Vagina (tissue), 2 donors: Measurements from ENCODE around the gene CISH. TPM values are rescaled to one million over a fixed set of nuclear protein-coding genes. Genes with fewer than 3 reads are reported as not detected.

Experiments
- DNase-seq, 2 donors: peaks; one replicate each; pipeline ENCODE4 v3.0.0-alpha.2; 2017; ENCODE audit errors: extremely low spot score in 2 of 2
- H3K27ac ChIP-seq: fragments of 200-600 bp; sonication (generic); one replicate; pipeline ENCODE4 v1.5.1; 2019
- H3K27me3 ChIP-seq: fragments of 200-600 bp; sonication (generic); one replicate; pipeline ENCODE4 v1.5.1; 2019
- H3K36me3 ChIP-seq, 2 donors: fragments of 200-600 bp; sonication (generic); one replicate each; pipeline ENCODE4 v1.5.1; 2017 to 2019
- H3K4me1 ChIP-seq: fragments of 200-600 bp; sonication (generic); one replicate; pipeline ENCODE4 v1.5.1; 2019
- H3K4me3 ChIP-seq, 2 donors: fragments of 200-600 bp; sonication (generic); 1 replicate in 1 of 2; 2 replicates in 1 of 2; pipeline ENCODE4 v1.5.1; 2016 to 2019
- H3K9me3 ChIP-seq: fragments of 200-600 bp; sonication (generic); one replicate; pipeline ENCODE4 v1.5.1; 2019
- CTCF ChIP-seq, 3 experiments: fragments of 450-650 bp in 2 of 3; fragments of 200-600 bp in 1 of 3; sonication (generic) in 1 of 3; IDR thresholded peaks; one replicate each; pipeline ENCODE4 v1.5.1; 2017 to 2019; ENCODE audit warnings: antibody characterized with exemption in 3 of 3, mild to moderate bottlenecking in 2 of 3, moderate library complexity in 2 of 3
- POLR2A ChIP-seq, 2 donors: fragments of 450-650 bp; IDR thresholded peaks; one replicate each; pipeline ENCODE4 v1.6.1; 2017; ENCODE audit warnings: antibody characterized with exemption in 2 of 2, mild to moderate bottlenecking in 2 of 2, moderate library complexity in 2 of 2
- POLR2AphosphoS5 ChIP-seq, 2 donors: sonication (generic); formaldehyde crosslinking; IDR thresholded peaks; one replicate each; pipeline ENCODE4 v1.9.0; 2017; ENCODE audit warnings: antibody characterized with exemption in 2 of 2, mild to moderate bottlenecking in 2 of 2, low read depth in 1 of 2; ENCODE audit not compliant: insufficient read depth in 1 of 2
- intact Hi-C: fragments of 100-400 bp; cut with DNase I; formaldehyde crosslinking; loops from one replicate; pipeline ENCODE4 v1.15.1; 2023
- total RNA-seq: library from RNA; depleted of rRNA; stranded (reverse); fragments of >200 nt; gene quantifications from one replicate; pipeline ENCODE4 v1.2.3, GENCODE V29; 2016

CISH gene
- total RNA-seq, 1 donor from 2014 or later = 21.9 TPM

DNA sequence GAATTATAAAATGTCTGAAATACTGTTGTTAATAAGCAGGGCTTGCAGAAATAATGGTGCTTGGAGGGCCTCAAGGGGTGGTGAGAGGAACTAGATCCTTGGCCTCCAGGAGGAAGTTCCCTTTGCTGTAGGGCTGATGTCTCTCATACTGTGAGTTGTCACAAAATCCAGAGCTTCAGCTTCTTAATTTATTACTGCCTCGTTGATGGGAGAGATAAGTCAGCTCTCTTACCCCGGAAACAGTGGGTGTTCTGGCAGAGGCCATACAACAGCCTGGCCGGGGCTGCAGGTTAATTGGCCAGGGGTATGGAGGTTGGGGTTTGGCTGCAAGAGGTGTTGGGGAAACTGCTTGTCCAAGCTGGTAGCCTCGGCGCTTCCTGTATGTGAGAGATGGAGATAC is 20.9 kb upstream of the CISH start:
- TF ChIP-seq CTCF (IDR thresholded peaks at IDR 0.05) (no peak), POLR2A (IDR thresholded peaks at IDR 0.05) (no peak), POLR2AphosphoS5 (IDR thresholded peaks at IDR 0.05; ENCODE audit: insufficient read depth in 1 of 2, low read depth in 1 of 2) (no peak)
- no peaks in the 10 kb centered on the region for H3K27me3 ChIP-seq
- H3K9me3 ChIP-seq = no peaks in the 10 kb centered on the region
- no peak overlapping the region for H3K4me3 ChIP-seq
- no peaks in the 10 kb centered on the region for H3K36me3 ChIP-seq
- intact Hi-C loops = no loop called here
- no peak overlapping the region for H3K27ac ChIP-seq
- peaks cover 40% of the 10 kb centered on the region for H3K4me1 ChIP-seq
- DNase-seq = no peak

DNA sequence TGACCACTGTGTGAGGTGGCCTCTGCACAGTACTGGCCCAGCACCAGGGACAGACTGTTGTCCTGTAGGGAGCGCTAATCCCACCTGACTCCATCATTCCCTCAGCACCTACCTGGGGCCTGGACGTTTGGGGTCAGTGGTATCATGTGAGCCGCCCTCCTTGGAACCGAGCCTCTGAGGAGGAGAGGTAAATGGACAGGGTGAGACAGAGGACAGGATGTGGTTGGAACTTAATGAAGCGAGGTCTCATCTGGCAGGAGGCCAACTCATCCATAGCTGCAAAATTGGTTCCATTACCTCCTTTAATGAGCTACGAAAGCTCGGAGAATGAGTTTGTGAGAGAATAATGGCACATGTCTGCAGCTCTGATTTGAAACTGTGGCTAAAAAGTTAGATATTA is 19.3 kb upstream of the CISH start:
- TF ChIP-seq POLR2AphosphoS5 (IDR thresholded peaks at IDR 0.05; ENCODE audit: insufficient read depth in 1 of 2, low read depth in 1 of 2) (no peak), POLR2A (IDR thresholded peaks at IDR 0.05) (no peak), CTCF (IDR thresholded peaks at IDR 0.05) (no peak)
- DNase-seq = no peak
- Histone ChIP-seq H3K4me3 (no peak overlapping the region), H3K4me1 (peaks cover 47% of the 10 kb centered on the region), H3K36me3 (no peaks in the 10 kb centered on the region), H3K27me3 (no peaks in the 10 kb centered on the region), H3K9me3 (no peaks in the 10 kb centered on the region), H3K27ac (no peak overlapping the region)
- intact Hi-C loops = no loop called here

- Histone ChIP-seq H3K4me3 (no peak overlapping the region), H3K27ac (no peak overlapping the region), H3K4me1 (peaks cover 52% of the 10 kb centered on the region), H3K27me3 (no peaks in the 10 kb centered on the region), H3K9me3 (no peaks in the 10 kb centered on the region), H3K36me3 (no peaks in the 10 kb centered on the region)
- TF ChIP-seq POLR2AphosphoS5 (IDR thresholded peaks at IDR 0.05; ENCODE audit: insufficient read depth in 1 of 2, low read depth in 1 of 2) (no peak), POLR2A (IDR thresholded peaks at IDR 0.05) (no peak), CTCF (IDR thresholded peaks at IDR 0.05) (no peak)
- DNase-seq = no peak
- intact Hi-C loops = no loop called here
These were observed 18.8 kb upstream of the CISH start for GRCh38 chr3:50630394-50630793.

DNA sequence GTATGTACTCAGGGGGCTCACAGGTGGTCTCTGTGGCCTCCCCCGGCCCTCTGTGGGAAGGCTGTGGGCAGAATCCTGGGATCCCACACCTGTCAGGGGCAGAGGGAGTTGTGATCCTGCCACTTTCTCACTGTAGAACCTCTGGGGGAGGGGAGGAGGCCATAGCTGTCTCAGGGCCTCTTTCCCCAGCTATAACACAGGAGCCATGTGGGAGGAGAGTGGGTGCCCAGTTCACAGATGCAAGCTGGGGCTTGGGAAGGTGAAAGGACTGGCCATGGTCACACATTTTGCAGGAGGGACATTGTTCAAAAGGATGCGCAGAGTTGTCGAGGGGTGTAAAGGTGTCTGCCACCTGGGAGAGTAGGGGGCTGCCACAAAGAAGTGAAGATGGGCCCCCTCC is 17.0 kb upstream of the CISH start:
- Histone ChIP-seq H3K36me3 (no peaks in the 10 kb centered on the region), H3K4me3 (no peak overlapping the region), H3K4me1 (peaks cover 70% of the 10 kb centered on the region), H3K9me3 (no peaks in the 10 kb centered on the region), H3K27ac (no peak overlapping the region), H3K27me3 (no peaks in the 10 kb centered on the region)
- DNase-seq = no peak
- no peak for TF ChIP-seq POLR2AphosphoS5 (IDR thresholded peaks at IDR 0.05; ENCODE audit: insufficient read depth in 1 of 2, low read depth in 1 of 2)
- TF ChIP-seq POLR2A (IDR thresholded peaks at IDR 0.05) = no peak
- no peak for TF ChIP-seq CTCF (IDR thresholded peaks at IDR 0.05)
- intact Hi-C loops = no loop called here

DNA sequence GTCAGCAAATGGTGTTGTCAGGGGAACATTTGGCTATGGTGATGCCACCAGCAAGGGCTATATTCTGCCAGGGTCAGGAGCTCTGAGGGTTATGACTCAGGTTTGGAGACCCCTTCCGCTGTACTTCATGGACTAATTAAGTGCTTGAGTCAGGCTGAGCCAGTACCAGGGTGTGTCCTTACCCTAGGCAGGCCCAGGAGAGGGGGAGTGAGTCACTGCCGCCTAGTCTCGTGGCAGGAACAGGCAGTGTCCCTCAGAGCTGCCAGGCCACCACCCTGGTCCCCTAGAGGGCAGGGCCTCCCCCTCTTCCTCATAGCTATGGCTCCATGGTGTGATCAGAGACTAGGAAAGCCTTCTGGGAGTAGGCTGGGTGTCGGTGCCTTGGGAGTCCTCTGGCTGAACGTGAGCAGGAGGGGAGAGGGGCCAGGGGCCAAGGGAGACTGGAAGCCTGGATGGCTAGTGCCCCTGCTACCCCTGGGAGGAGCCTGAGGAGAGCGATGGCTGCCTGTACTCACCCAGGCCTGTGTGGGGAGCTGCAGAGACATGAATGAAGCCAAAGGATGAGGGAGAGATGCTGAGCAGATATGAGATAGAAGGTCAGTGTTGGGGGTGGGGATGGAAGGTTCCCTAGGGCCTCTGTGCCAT is 16.0 kb upstream of the CISH start:
- intact Hi-C loops = no loop called here
- no peaks in the 10 kb centered on the region for H3K36me3 ChIP-seq
- peak overlapping the region; percentile 46 for H3K27ac ChIP-seq
- H3K27me3 ChIP-seq = no peaks in the 10 kb centered on the region
- no peak overlapping the region for H3K4me3 ChIP-seq
- TF ChIP-seq POLR2AphosphoS5 (IDR thresholded peaks at IDR 0.05; ENCODE audit: insufficient read depth in 1 of 2, low read depth in 1 of 2) (peak in 1 of 2 donors; percentile 41), POLR2A (IDR thresholded peaks at IDR 0.05) (no peak), CTCF (IDR thresholded peaks at IDR 0.05) (no peak)
- H3K4me1 ChIP-seq = peaks cover 76% of the 10 kb centered on the region
- DNase-seq = no peak
- H3K9me3 ChIP-seq = no peaks in the 10 kb centered on the region
